Ascending aorta (tissue), 2 donors: ENCODE measurements around the gene TMEM108. TPM values are rescaled to one million over a fixed set of nuclear protein-coding genes. Genes with fewer than 3 reads are reported as not detected.

ENCODE experiments used
- DNase-seq, 2 donors: peaks; one replicate each; pipeline ENCODE4 v3.0.0-alpha.2; 2019; ENCODE audit warnings: low spot score in 2 of 2
- H3K27ac ChIP-seq, 2 donors: fragments of 200-600 bp; sonication (generic); one replicate each; pipeline ENCODE4 v1.5.1; 2016 to 2017; ENCODE audit warnings: mild to moderate bottlenecking in 1 of 2
- H3K27me3 ChIP-seq: fragments of 200-600 bp; sonication (generic); one replicate; pipeline ENCODE4 v1.5.1; 2017
- H3K36me3 ChIP-seq, 2 donors: fragments of 200-600 bp; sonication (generic); one replicate each; pipeline ENCODE4 v1.5.1; 2016
- H3K4me1 ChIP-seq, 2 donors: fragments of 200-600 bp; sonication (generic); one replicate each; pipeline ENCODE4 v1.5.1; 2016 to 2017; ENCODE audit warnings: mild to moderate bottlenecking in 1 of 2
- H3K4me3 ChIP-seq, 2 donors: fragments of 200-600 bp; sonication (generic); one replicate each; pipeline ENCODE4 v1.5.1; 2016 to 2017; ENCODE audit warnings: mild to moderate bottlenecking in 1 of 2
- H3K9me3 ChIP-seq, 2 donors: fragments of 200-600 bp; sonication (generic); one replicate each; pipeline ENCODE4 v1.5.1; 2016
- CTCF ChIP-seq, 3 experiments: fragments of 200-600 bp in 2 of 3; fragments of 450-650 bp in 1 of 3; sonication (generic) in 2 of 3; IDR thresholded peaks; one replicate each; pipeline ENCODE4 v1.5.1; 2016 to 2019; ENCODE audit warnings: antibody characterized with exemption in 3 of 3, mild to moderate bottlenecking in 1 of 3, moderate library complexity in 1 of 3
- intact Hi-C: fragments of 100-400 bp; cut with DNase I; formaldehyde crosslinking; loops from one replicate; pipeline ENCODE4 v1.15.1; 2023
- total RNA-seq: library from RNA; depleted of rRNA; stranded (reverse); fragments of >200 nt; gene quantifications from one replicate; pipeline ENCODE4 v1.1.0, GENCODE V29; 2016

Gene TMEM108
- total RNA-seq, 1 donor from 2014 or later = not detected

DNA sequence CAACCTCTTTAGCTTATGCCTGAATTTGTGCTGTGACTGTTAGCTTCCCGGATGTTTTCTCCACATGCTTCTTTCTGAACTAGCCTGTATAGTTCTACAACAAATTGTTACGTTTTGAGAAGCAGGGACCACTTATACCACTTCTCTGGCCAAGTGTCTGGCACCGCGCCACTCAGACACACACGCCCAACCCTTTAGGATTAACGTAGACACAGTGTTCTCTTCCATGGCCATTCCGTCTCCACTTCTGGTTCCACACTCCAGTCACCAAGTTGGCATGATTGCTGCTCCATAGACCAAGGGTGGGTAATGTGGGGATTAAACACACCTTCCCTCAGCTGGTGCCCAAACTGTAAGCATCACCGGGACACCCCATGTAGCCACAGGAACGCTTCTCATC lies 755 bp upstream of the TMEM108 start:
- no peaks in the 10 kb centered on the region for H3K36me3 ChIP-seq
- no peak overlapping the region for H3K27ac ChIP-seq
- intact Hi-C loops = loop anchor here (5.0 kb wide), 1 partner anchor 535 kb away; the partner anchor contains the start of gene CDV3
- peak overlapping the region; percentile 66 to 69 for H3K4me3 ChIP-seq
- no peaks in the 10 kb centered on the region for H3K27me3 ChIP-seq
- no peak for DNase-seq
- peaks cover 0 to 2% of the 10 kb centered on the region in 2 donors for H3K4me1 ChIP-seq
- H3K9me3 ChIP-seq = no peaks in the 10 kb centered on the region
- TF ChIP-seq CTCF (IDR thresholded peaks at IDR 0.05) = no peak

DNA sequence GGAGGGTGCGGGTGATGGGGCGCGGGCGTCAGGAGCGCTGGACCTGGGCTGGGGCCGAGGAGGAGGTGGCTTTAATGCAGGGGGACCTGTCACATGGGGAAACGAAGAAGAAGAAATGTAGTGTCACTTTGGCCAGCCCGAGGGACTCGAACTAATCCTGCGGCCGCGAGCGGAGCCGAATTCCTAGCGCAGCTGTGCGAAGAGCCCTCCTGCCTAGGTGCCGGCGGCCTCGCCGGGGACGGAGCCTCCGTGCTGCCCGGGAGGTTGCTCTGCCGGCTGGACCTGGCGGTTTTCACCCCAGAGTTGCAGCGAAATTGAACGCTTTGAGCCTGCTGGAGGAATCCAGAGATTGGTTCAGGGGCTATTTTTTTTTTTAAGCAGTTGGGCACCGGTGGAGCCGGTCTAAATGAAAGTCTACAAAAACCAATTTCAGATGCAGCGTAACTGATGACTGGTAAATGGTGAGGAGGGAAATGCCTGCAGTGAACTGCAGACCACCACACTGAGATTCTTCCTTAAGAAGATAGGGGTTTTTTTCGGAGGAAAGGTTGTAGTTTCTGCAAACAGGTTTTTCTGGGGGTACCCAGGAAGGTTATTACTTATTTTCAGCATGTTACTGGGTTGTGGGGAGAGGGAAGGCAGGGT lies 662 bp downstream of the TMEM108 start:
- Histone ChIP-seq H3K9me3 (no peaks in the 10 kb centered on the region), H3K27me3 (no peaks in the 10 kb centered on the region), H3K4me1 (peaks cover 0 to 2% of the 10 kb centered on the region in 2 donors), H3K27ac (no peak overlapping the region), H3K36me3 (no peaks in the 10 kb centered on the region), H3K4me3 (peak overlapping the region; percentile 66 to 69)
- intact Hi-C loops = loop anchor here (1.0 to 5.0 kb wide), 3 partner anchors 312 to 533 kb away; partner anchors contain the start of genes CDV3 and NPHP3
- no peak for TF ChIP-seq CTCF (IDR thresholded peaks at IDR 0.05)
- no peak for DNase-seq

DNA sequence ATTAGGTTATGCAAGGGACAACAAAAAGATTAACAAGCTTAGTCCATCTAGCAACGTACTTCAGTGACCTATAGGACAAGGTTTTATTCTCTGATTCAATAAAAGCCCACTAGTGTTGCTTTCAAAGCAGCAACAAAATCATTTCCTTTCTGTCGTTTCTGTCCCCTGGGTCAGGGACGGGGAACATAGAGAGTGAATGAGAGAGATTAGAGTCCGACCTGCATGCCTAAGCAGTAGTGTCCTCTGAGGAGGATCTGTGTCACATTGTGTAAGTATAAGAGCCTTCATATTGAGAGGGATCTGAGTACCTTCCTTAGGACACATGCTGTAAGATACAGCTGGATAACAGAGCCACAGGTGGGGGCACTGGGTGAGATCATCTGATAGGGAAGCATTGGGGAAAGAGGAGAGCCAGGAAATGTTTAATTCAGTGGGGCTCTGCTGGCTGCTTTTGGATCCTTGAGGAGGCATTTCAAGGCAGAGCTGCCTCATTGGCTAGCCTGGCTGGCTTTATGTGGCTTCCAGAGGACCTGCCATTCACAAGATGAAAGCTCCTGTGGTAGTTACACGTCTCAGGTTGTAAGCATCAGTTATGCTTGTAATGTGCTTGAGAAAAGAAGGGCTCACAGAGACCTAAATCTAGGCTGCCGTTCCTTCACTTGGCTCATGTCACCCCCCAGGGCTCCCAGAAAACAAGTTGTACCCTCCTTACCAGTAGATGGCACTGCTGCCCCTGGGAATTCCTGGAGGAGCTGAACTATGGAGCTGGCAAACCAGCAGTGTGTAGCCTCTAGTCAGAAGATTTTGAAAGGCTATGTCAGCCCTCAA lies 2.7 kb downstream of the TMEM108 start:
- intact Hi-C loops = loop anchor here (2.0 to 10.0 kb wide), 3 partner anchors 341 to 624 kb away; partner anchors contain the start of gene TOPBP1
- H3K4me1 ChIP-seq = peaks cover 0 to 2% of the 10 kb centered on the region in 2 donors
- TF ChIP-seq CTCF (IDR thresholded peaks at IDR 0.05) = peak; percentile 41 to 73 (median 46)
- no peaks in the 10 kb centered on the region for H3K36me3 ChIP-seq
- no peaks in the 10 kb centered on the region for H3K9me3 ChIP-seq
- DNase-seq = peak in 1 of 2 donors; percentile 76
- no peaks in the 10 kb centered on the region for H3K27me3 ChIP-seq
- peak overlapping the region in 1 of 2 donors; percentile 8 for H3K27ac ChIP-seq
- no peak overlapping the region for H3K4me3 ChIP-seq

- H3K4me1 ChIP-seq = peaks cover 0 to 2% of the 10 kb centered on the region in 2 donors
- H3K4me3 ChIP-seq = no peak overlapping the region
- no peaks in the 10 kb centered on the region for H3K36me3 ChIP-seq
- DNase-seq = no peak
- no peaks in the 10 kb centered on the region for H3K9me3 ChIP-seq
- no peak overlapping the region for H3K27ac ChIP-seq
- intact Hi-C loops = loop anchor here (2.0 to 10.0 kb wide), 3 partner anchors 341 to 623 kb away; partner anchors contain the start of gene TOPBP1
- no peaks in the 10 kb centered on the region for H3K27me3 ChIP-seq
- no peak for TF ChIP-seq CTCF (IDR thresholded peaks at IDR 0.05)
These were observed 3.3 kb downstream of the TMEM108 start for GRCh38 chr3:133041524-133041829.

GRCh38 chr3:133042778-133043177 lies 4.6 kb downstream of the TMEM108 start:
- H3K4me3 ChIP-seq = no peak overlapping the region
- no peaks in the 10 kb centered on the region for H3K9me3 ChIP-seq
- peaks cover 0 to 2% of the 10 kb centered on the region in 2 donors for H3K4me1 ChIP-seq
- no peak for DNase-seq
- intact Hi-C loops = loop anchor here (5.0 to 10.0 kb wide), 2 partner anchors 340 to 622 kb away; partner anchors contain the start of gene TOPBP1
- H3K27ac ChIP-seq = no peak overlapping the region
- TF ChIP-seq CTCF (IDR thresholded peaks at IDR 0.05) = no peak
- no peaks in the 10 kb centered on the region for H3K36me3 ChIP-seq
- no peaks in the 10 kb centered on the region for H3K27me3 ChIP-seq
